ENCODE results near the gene ASPRV1.
"Not testable (repeated sequence)": the region's sequence is repeated elsewhere in the genome, so short reads cannot be mapped to it uniquely, and the experiment has no call there.

Gene ASPRV1

GRCh38 chr2:69961496-69961895 lies at the start of gene ASPRV1:
TSS of gene ASPRV1 (minus strand) at chr2:69961631. CDS start at chr2:69961436, 195 bp downstream.
- DNase-seq (ENCODE audit: low read depth in 2 of 2): no peak

- DNase-seq (ENCODE audit: low read depth in 2 of 2): no peak
These were observed 49.2 kb upstream of the ASPRV1 start for GRCh38 chr2:70010576-70011111.

GRCh38 chr2:70009762-70010575 lies 48.5 kb upstream of the ASPRV1 start:
- no peak for DNase-seq (ENCODE audit: low read depth in 2 of 2)

- DNase-seq (ENCODE audit: low read depth in 2 of 2): no peak
These were observed 46.9 kb upstream of the ASPRV1 start for GRCh38 chr2:70008290-70008689.

- no peak for DNase-seq (ENCODE audit: low read depth in 2 of 2)
These were observed 45.7 kb upstream of the ASPRV1 start for GRCh38 chr2:70007151-70007550.

- DNase-seq (ENCODE audit: low read depth in 2 of 2): no peak
These were observed 45.0 kb upstream of the ASPRV1 start for GRCh38 chr2:70006447-70006784.

- DNase-seq (ENCODE audit: low read depth in 2 of 2): no peak
These were observed 44.5 kb upstream of the ASPRV1 start for GRCh38 chr2:70005752-70006446.

- DNase-seq (ENCODE audit: low read depth in 2 of 2): no peak
These were observed 43.8 kb upstream of the ASPRV1 start for GRCh38 chr2:70005216-70005615.

GRCh38 chr2:70003093-70003830 lies 41.8 kb upstream of the ASPRV1 start:
- DNase-seq (ENCODE audit: low read depth in 2 of 2): no peak

- no peak for DNase-seq (ENCODE audit: low read depth in 2 of 2)
These were observed 40.9 kb upstream of the ASPRV1 start for GRCh38 chr2:70002241-70002899.

- DNase-seq (ENCODE audit: low read depth in 2 of 2): not testable (repeated sequence)
These were observed 39.1 kb upstream of the ASPRV1 start for GRCh38 chr2:70000529-70000928.

- DNase-seq (ENCODE audit: low read depth in 2 of 2): no peak
These were observed 37.3 kb upstream of the ASPRV1 start for GRCh38 chr2:69998761-69999160.

- no peak for DNase-seq (ENCODE audit: low read depth in 2 of 2)
These were observed 35.8 kb upstream of the ASPRV1 start for GRCh38 chr2:69997015-69997830.

GRCh38 chr2:69995511-69995910 lies 34.1 kb upstream of the ASPRV1 start:
- no peak for DNase-seq (ENCODE audit: low read depth in 2 of 2)

- no peak for DNase-seq (ENCODE audit: low read depth in 2 of 2)
These were observed 32.7 kb upstream of the ASPRV1 start for GRCh38 chr2:69994166-69994565.

GRCh38 chr2:69993708-69994107 lies 32.3 kb upstream of the ASPRV1 start:
- DNase-seq (ENCODE audit: low read depth in 2 of 2): no peak

- no peak for DNase-seq (ENCODE audit: low read depth in 2 of 2)
These were observed 31.7 kb upstream of the ASPRV1 start for GRCh38 chr2:69993048-69993565.

GRCh38 chr2:69992310-69993047 lies 31.0 kb upstream of the ASPRV1 start:
- no peak for DNase-seq (ENCODE audit: low read depth in 2 of 2)

GRCh38 chr2:69989441-69990105 lies 28.1 kb upstream of the ASPRV1 start:
- DNase-seq (ENCODE audit: low read depth in 2 of 2): no peak
